Nephron progenitor cell (in vitro differentiated cells): ENCODE data around the gene GGNBP2.
A peak's percentile ranks its signal among the peaks of the same experiment; 100 is the strongest.
"Not testable (repeated sequence)": the region's sequence is repeated elsewhere in the genome, so short reads cannot be mapped to it uniquely, and the experiment has no call there.

Experiments
- DNase-seq: peaks from one replicate; pipeline ENCODE4 v3.0.0; 2021
- H3K27ac Mint-ChIP-seq: 2 replicates; pipeline ENCODE4 v1.8.0; 2021; ENCODE audit warnings: mild to moderate bottlenecking, moderate library complexity, mixed read lengths
- H3K27me3 Mint-ChIP-seq: 2 replicates; pipeline ENCODE4 v1.8.0; 2021; ENCODE audit warnings: mild to moderate bottlenecking, low read depth, mixed read lengths; ENCODE audit not compliant: poor library complexity
- H3K36me3 Mint-ChIP-seq: 2 replicates; pipeline ENCODE4 v1.8.0; 2021; ENCODE audit warnings: low read depth, mixed read lengths
- H3K4me1 Mint-ChIP-seq: 2 replicates; pipeline ENCODE4 v1.8.0; 2021; ENCODE audit warnings: mixed read lengths
- H3K4me3 Mint-ChIP-seq: 2 replicates; pipeline ENCODE4 v1.8.0; 2021; ENCODE audit warnings: mild to moderate bottlenecking, moderate library complexity, mixed read lengths
- H3K9me3 Mint-ChIP-seq: 2 replicates; pipeline ENCODE4 v1.8.0; 2021; ENCODE audit warnings: mild to moderate bottlenecking, moderate library complexity, mixed read lengths
- TF ChIP-seq, protein P1 (sequence below): fragments of 200-600 bp; sonication (generic); IDR thresholded peaks from 2 replicates; pipeline ENCODE4 v1.5.0; 2021; ENCODE audit warnings: antibody characterized with exemption

Gene GGNBP2

DNA sequence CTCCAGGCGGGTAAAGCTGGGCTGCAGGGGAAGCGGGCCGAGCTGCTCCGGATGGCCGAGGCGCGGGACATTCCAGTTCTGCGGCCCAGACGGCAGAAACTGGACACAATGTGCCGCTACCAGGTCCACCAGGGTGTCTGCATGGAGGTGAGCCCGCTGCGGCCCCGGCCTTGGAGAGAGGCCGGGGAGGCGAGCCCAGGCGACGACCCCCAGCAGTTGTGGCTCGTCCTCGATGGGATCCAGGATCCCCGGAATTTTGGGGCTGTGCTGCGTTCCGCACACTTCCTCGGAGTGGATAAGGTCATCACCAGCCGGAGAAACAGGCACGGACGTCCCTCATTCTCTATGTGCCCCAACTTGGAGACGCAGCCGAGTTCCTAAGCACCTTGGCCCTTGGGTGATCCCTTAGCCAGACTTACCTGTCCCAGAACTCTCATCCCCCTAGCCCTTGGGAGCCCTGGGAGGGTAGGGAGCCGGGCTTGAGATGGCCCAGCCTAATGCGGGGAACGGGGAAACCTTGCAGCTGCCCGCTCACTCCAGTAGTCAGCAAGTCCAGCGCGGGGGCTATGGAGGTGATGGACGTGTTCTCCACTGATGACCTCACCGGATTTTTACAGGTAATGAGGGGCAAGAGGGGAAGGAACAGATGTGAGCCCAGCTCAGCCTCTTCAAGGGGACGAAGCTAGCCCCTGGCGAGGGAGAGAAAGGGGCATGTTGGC lies 57.5 kb downstream of the GGNBP2 start:
- peaks cover 45% of the 10 kb centered on the region for H3K4me1 Mint-ChIP-seq
- H3K27ac Mint-ChIP-seq = no peak overlapping the region
- no peak for DNase-seq
- H3K36me3 Mint-ChIP-seq = peaks cover 5% of the 10 kb centered on the region
- H3K9me3 Mint-ChIP-seq = no peaks in the 10 kb centered on the region
- TF ChIP-seq, protein P1, sequence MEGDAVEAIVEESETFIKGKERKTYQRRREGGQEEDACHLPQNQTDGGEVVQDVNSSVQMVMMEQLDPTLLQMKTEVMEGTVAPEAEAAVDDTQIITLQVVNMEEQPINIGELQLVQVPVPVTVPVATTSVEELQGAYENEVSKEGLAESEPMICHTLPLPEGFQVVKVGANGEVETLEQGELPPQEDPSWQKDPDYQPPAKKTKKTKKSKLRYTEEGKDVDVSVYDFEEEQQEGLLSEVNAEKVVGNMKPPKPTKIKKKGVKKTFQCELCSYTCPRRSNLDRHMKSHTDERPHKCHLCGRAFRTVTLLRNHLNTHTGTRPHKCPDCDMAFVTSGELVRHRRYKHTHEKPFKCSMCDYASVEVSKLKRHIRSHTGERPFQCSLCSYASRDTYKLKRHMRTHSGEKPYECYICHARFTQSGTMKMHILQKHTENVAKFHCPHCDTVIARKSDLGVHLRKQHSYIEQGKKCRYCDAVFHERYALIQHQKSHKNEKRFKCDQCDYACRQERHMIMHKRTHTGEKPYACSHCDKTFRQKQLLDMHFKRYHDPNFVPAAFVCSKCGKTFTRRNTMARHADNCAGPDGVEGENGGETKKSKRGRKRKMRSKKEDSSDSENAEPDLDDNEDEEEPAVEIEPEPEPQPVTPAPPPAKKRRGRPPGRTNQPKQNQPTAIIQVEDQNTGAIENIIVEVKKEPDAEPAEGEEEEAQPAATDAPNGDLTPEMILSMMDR = no peak
- H3K4me3 Mint-ChIP-seq = peak overlapping the region; percentile 88
- H3K27me3 Mint-ChIP-seq = peaks cover 3% of the 10 kb centered on the region

- Mint-ChIP-seq H3K4me1 (peaks cover 45% of the 10 kb centered on the region), H3K27me3 (peaks cover 3% of the 10 kb centered on the region), H3K27ac (no peak overlapping the region), H3K4me3 (peak overlapping the region; percentile 88), H3K36me3 (peaks cover 10% of the 10 kb centered on the region), H3K9me3 (no peaks in the 10 kb centered on the region)
- TF ChIP-seq, protein P1 = peak; percentile 85
- peak; percentile 77 for DNase-seq
Measured at GRCh38 chr17:36602924-36603384, 58.2 kb downstream of the GGNBP2 start.

GRCh38 chr17:36605028-36605427 lies 60.3 kb downstream of the GGNBP2 start:
- Mint-ChIP-seq H3K36me3 (peaks cover 11% of the 10 kb centered on the region), H3K4me1 (peaks cover 61% of the 10 kb centered on the region)
- H3K27me3 Mint-ChIP-seq, H3K9me3 Mint-ChIP-seq, DNase-seq, H3K27ac Mint-ChIP-seq, H3K4me3 Mint-ChIP-seq: not testable (repeated sequence)

GRCh38 chr17:36608280-36608679 lies 63.6 kb downstream of the GGNBP2 start:
- peaks cover 52% of the 10 kb centered on the region for H3K4me1 Mint-ChIP-seq
- H3K36me3 Mint-ChIP-seq = peaks cover 21% of the 10 kb centered on the region
- H3K27ac Mint-ChIP-seq = no peak overlapping the region
- DNase-seq = no peak
- TF ChIP-seq, protein P1 = no peak
- peaks cover 4% of the 10 kb centered on the region for H3K9me3 Mint-ChIP-seq
- H3K27me3 Mint-ChIP-seq = no peaks in the 10 kb centered on the region
- no peak overlapping the region for H3K4me3 Mint-ChIP-seq

DNA sequence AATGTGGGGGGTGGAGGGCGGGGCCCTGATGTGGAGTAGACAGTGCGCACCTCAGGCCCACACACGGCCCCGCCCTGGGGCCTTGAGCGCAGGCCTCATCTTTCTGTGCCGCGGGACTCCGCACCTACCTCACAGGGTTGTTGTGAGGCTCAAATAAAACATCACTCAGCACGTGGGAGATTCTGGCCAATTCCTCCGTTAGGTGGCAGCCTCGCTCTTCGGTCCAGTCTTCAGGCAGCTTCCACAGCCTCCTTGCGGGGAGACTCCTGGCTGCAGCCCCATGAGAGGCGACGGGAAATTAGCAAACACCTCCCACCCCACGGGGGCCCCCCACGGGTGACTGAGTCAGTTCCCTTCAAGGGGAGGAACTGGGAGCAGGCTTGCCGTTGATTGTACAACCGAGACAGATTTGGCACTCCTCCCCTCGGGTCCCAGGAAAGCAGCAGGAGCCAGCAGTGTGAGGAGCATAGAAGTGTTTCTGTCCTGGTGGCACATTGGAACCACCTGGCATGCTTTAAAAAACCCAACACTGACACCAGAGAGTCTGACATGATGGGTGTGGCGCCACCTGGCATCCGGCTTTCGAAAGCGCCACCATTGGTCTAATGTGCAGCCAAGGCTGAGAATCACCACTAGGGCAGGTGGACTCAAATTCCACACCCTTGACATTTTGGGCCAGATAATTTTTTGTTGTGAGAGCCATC lies 64.2 kb downstream of the GGNBP2 start:
- H3K4me1 Mint-ChIP-seq = peaks cover 54% of the 10 kb centered on the region
- H3K27me3 Mint-ChIP-seq = no peaks in the 10 kb centered on the region
- H3K36me3 Mint-ChIP-seq = peaks cover 21% of the 10 kb centered on the region
- peaks cover 4% of the 10 kb centered on the region for H3K9me3 Mint-ChIP-seq
- no peak overlapping the region for H3K4me3 Mint-ChIP-seq
- TF ChIP-seq, protein P1 = peak; percentile 51
- peak; percentile 65 for DNase-seq
- H3K27ac Mint-ChIP-seq = no peak overlapping the region

- no peak overlapping the region for H3K4me3 Mint-ChIP-seq
- no peak for DNase-seq
- H3K9me3 Mint-ChIP-seq = peaks cover 4% of the 10 kb centered on the region
- peaks cover 54% of the 10 kb centered on the region for H3K4me1 Mint-ChIP-seq
- no peak overlapping the region for H3K27ac Mint-ChIP-seq
- H3K36me3 Mint-ChIP-seq = peaks cover 21% of the 10 kb centered on the region
- H3K27me3 Mint-ChIP-seq = peaks cover 3% of the 10 kb centered on the region
- TF ChIP-seq, protein P1 = no peak
Measured at GRCh38 chr17:36609498-36609862, 64.8 kb downstream of the GGNBP2 start.
